PC-3 (cell line): ENCODE results near the gene CD6. TPM values are rescaled to one million over a fixed set of nuclear protein-coding genes. Genes with fewer than 3 reads are reported as not detected.

Experiments
- ATAC-seq: fragments of 200-7000 bp; cut with Tn5 transposase; 2 replicates; pipeline ENCODE4 v1.9.1; 2020; ENCODE audit warnings: mild to moderate bottlenecking, moderate library complexity
- BruUV-seq: library from RNA; stranded (reverse); fragments of 400-500 nt; replicated peaks from 2 replicates; lab custom pipeline; 2021; lab: Mats Ljungman, UMichigan
- CTCF ChIA-PET: fragments of 300-600 bp; sonication (Branson Sonifier 250); formaldehyde crosslinking; loops from one replicate; lab custom pipeline; 2022; ENCODE audit warnings: antibody characterized with exemption; lab: Charles Lee
- POLR2A ChIA-PET: fragments of 300-600 bp; sonication (Branson Sonifier 250); formaldehyde crosslinking; loops from one replicate; lab custom pipeline; 2022; ENCODE audit warnings: antibody characterized with exemption; ENCODE audit not compliant: unreplicated experiment; lab: Charles Lee
- DNase-seq: peaks from one replicate; pipeline ENCODE4 v3.0.0-alpha.2; 2015
- H2AFZ ChIP-seq: fragments of 300-600 bp; sonication (generic); 2 replicates; pipeline ENCODE4 v1.6.0; 2016; ENCODE audit warnings: antibody characterized with exemption, low read length
- H3F3A ChIP-seq: fragments of 300-600 bp; sonication (generic); one replicate; pipeline ENCODE4 v1.6.0; 2017; ENCODE audit warnings: antibody characterized with exemption, low read length, control low read depth, mild to moderate bottlenecking; ENCODE audit not compliant: unreplicated experiment
- H3K27ac ChIP-seq: fragments of 300-600 bp; sonication (generic); 2 replicates; pipeline ENCODE4 v1.5.1; 2016; ENCODE audit warnings: mild to moderate bottlenecking, low read length
- H3K27me3 ChIP-seq: fragments of 300-600 bp; sonication (generic); 2 replicates; pipeline ENCODE4 v1.6.1; 2016; ENCODE audit warnings: low read length, mixed read lengths
- H3K36me3 ChIP-seq: fragments of 300-600 bp; sonication (generic); 2 replicates; pipeline ENCODE4 v1.6.1; 2016; ENCODE audit warnings: low read depth, mixed run types, low read length, mixed read lengths
- H3K4me1 ChIP-seq: fragments of 300-600 bp; sonication (generic); 2 replicates; pipeline ENCODE4 v1.5.1; 2016; ENCODE audit warnings: low read length; ENCODE audit not compliant: insufficient read depth
- H3K4me2 ChIP-seq: fragments of 300-600 bp; sonication (generic); 2 replicates; pipeline ENCODE4 v1.6.0; 2016; ENCODE audit warnings: low read length
- H3K4me3 ChIP-seq: fragments of 300-600 bp; sonication (generic); 2 replicates; pipeline ENCODE4 v1.5.1; 2016; ENCODE audit warnings: mild to moderate bottlenecking, low read length, mixed read lengths
- H3K79me2 ChIP-seq: fragments of 300-600 bp; sonication (generic); 2 replicates; pipeline ENCODE4 v1.6.1; 2017; ENCODE audit warnings: low read length, mixed read lengths
- H3K9ac ChIP-seq: fragments of 300-600 bp; sonication (generic); 2 replicates; pipeline ENCODE4 v1.6.0; 2016; ENCODE audit warnings: mild to moderate bottlenecking, low read length
- H3K9me2 ChIP-seq: fragments of 300-600 bp; sonication (generic); replicated peaks from 2 replicates; pipeline ENCODE4 v1.6.1; 2016; ENCODE audit warnings: mixed run types, low read length, mixed read lengths
- H3K9me3 ChIP-seq: fragments of 300-600 bp; sonication (generic); 2 replicates; pipeline ENCODE4 v1.6.1; 2016; ENCODE audit warnings: low read length, mixed read lengths
- H4K20me1 ChIP-seq: fragments of 300-600 bp; sonication (generic); 2 replicates; pipeline ENCODE4 v1.6.1; 2016; ENCODE audit warnings: low read length, mixed read lengths
- EZH2 ChIP-seq: fragments of 300-600 bp; sonication (generic); IDR thresholded peaks from one replicate; pipeline ENCODE4 v1.6.1; 2017; ENCODE audit warnings: antibody characterized with exemption, mild to moderate bottlenecking, low read length; ENCODE audit not compliant: unreplicated experiment
- EZH2phosphoT487 ChIP-seq: fragments of 300-600 bp; sonication (generic); IDR thresholded peaks from 2 replicates; pipeline ENCODE4 v1.6.1; 2018; ENCODE audit warnings: mild to moderate bottlenecking, antibody characterized with exemption, low read length, borderline replicate concordance
- intact Hi-C: fragments of 100-400 bp; cut with micrococcal nuclease; formaldehyde crosslinking; loops from 2 replicates; pipeline ENCODE4 v1.9.0; 2023
- total RNA-seq: library from RNA; depleted of rRNA; stranded (reverse); fragments of >200 nt; gene quantifications from 2 replicates; pipeline ENCODE4 v1.2.3, GENCODE V29; 2014
- TF ChIP-seq, protein P1 (sequence below): fragments of 300-600 bp; sonication (generic); conservative IDR thresholded peaks from 2 replicates; pipeline ENCODE4 v1.5.1; 2017; ENCODE audit warnings: antibody characterized with exemption, low read depth, mild to moderate bottlenecking, low read length

The CD6 gene
- total RNA-seq, 1 experiment from 2014 or later: not detected

DNA sequence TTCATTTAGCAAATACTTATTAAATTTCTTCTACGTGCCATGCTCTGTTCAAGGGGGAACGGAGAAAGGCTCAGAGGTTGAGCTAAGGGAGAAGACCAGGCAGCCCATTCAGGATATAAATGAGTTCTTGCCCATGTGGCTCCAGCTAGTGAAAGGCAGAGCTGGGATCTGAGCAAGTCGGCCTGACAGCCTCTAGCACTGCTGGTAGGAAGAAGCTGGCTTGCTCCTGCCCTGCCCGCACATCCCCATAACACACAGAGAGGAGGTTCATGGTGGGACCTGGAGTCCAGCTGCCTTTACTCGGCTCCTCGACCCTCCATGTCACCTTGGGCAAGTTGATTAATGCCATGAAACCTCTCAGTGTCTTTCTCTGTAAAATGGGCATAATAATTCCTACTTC, 21.5 kb upstream of the CD6 start:
- Histone ChIP-seq H3K4me3 (no peak overlapping the region), H3K4me1 (no peaks in the 10 kb centered on the region), H3K27me3 (no peaks in the 10 kb centered on the region), H4K20me1 (no peaks in the 10 kb centered on the region), H3F3A (no peaks in the 10 kb centered on the region), H3K4me2 (no peak overlapping the region), H2AFZ (no peak overlapping the region), H3K9ac (no peak overlapping the region), H3K27ac (no peak overlapping the region), H3K9me2 (no peaks in the 10 kb centered on the region), H3K9me3 (no peaks in the 10 kb centered on the region), H3K36me3 (no peaks in the 10 kb centered on the region), H3K79me2 (no peaks in the 10 kb centered on the region)
- intact Hi-C loops: no loop called here
- no TSS peak for BruUV-seq
- ChIA-PET CTCF (no interaction called here), POLR2A (no interaction called here)
- TF ChIP-seq EZH2 (no peak), EZH2phosphoT487 (no peak)
- TF ChIP-seq, protein P1, sequence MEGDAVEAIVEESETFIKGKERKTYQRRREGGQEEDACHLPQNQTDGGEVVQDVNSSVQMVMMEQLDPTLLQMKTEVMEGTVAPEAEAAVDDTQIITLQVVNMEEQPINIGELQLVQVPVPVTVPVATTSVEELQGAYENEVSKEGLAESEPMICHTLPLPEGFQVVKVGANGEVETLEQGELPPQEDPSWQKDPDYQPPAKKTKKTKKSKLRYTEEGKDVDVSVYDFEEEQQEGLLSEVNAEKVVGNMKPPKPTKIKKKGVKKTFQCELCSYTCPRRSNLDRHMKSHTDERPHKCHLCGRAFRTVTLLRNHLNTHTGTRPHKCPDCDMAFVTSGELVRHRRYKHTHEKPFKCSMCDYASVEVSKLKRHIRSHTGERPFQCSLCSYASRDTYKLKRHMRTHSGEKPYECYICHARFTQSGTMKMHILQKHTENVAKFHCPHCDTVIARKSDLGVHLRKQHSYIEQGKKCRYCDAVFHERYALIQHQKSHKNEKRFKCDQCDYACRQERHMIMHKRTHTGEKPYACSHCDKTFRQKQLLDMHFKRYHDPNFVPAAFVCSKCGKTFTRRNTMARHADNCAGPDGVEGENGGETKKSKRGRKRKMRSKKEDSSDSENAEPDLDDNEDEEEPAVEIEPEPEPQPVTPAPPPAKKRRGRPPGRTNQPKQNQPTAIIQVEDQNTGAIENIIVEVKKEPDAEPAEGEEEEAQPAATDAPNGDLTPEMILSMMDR: no peak
- no peak for DNase-seq
- ATAC-seq: no peak

DNA sequence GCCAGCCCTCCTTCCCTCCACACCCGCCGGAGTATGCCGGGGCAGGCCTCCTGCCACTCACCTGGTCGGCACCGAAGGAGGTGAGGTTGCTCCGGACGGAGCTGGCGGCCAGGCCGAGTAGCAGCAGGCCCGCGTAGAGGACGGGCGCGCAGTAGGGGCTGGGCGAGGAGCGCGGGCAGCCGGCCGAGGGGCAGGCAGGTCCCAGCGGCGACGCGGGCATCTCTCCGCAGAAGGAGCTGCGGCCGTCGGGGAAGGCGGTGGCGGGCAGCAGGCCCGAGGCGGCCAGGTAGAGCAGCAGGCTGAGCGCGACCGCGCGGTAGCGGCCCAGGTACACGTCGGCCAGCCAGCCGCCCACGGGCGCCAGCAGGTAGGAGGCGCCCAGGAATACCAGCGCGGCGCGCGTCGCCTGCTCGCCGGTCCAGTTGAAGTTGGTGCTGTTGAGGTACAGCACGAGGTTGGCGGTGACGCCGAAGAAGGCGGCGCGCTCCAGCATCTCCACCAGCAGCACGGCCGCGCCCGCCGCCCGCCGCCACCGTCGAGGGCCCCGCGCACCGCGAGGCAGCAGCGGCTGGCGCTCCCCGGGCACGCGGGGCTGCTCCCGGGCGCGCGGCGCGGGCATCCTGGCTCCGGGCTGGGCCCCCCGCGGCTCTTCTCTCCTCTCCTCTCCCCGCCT, 20.4 kb upstream of the CD6 start:
- H3K27ac ChIP-seq: no peak overlapping the region
- H3F3A ChIP-seq: no peaks in the 10 kb centered on the region
- intact Hi-C loops: no loop called here
- no peak overlapping the region for H3K4me2 ChIP-seq
- no peaks in the 10 kb centered on the region for H3K9me2 ChIP-seq
- H3K9ac ChIP-seq: no peak overlapping the region
- H4K20me1 ChIP-seq: no peaks in the 10 kb centered on the region
- H2AFZ ChIP-seq: no peak overlapping the region
- H3K4me3 ChIP-seq: no peak overlapping the region
- BruUV-seq: no TSS peak
- H3K9me3 ChIP-seq: no peaks in the 10 kb centered on the region
- ATAC-seq (no peak), DNase-seq (no peak)
- H3K4me1 ChIP-seq: no peaks in the 10 kb centered on the region
- no peaks in the 10 kb centered on the region for H3K36me3 ChIP-seq
- ChIA-PET POLR2A (no interaction called here), CTCF (no interaction called here)
- H3K27me3 ChIP-seq: no peaks in the 10 kb centered on the region
- TF ChIP-seq, protein P1: no peak
- no peak for TF ChIP-seq EZH2
- no peak for TF ChIP-seq EZH2phosphoT487
- H3K79me2 ChIP-seq: no peaks in the 10 kb centered on the region

DNA sequence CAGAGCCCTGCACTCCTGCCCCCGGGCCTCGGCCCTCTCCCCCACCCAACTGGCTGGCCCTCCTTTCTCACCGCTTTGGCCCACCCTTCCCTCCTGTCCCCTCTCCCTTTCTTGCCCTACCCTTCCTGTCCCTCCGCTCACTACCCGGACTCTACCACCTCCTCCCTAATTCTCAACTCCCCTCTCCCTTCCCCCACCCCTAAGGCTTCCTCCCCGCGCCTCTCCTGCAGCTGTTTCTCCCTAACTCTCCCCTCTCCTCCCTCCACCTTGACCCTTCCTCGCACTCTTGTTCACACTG, 19.9 kb upstream of the CD6 start:
- intact Hi-C loops: no loop called here
- no peaks in the 10 kb centered on the region for H4K20me1 ChIP-seq
- BruUV-seq: no TSS peak
- no peak for ATAC-seq
- ChIA-PET POLR2A (no interaction called here), CTCF (no interaction called here)
- H3K79me2 ChIP-seq: no peaks in the 10 kb centered on the region
- no peaks in the 10 kb centered on the region for H3K36me3 ChIP-seq
- no peak for DNase-seq
- no peaks in the 10 kb centered on the region for H3K4me1 ChIP-seq
- no peak overlapping the region for H3K4me3 ChIP-seq
- no peaks in the 10 kb centered on the region for H3K9me2 ChIP-seq
- no peak overlapping the region for H2AFZ ChIP-seq
- H3K9me3 ChIP-seq: no peaks in the 10 kb centered on the region
- H3K4me2 ChIP-seq: no peak overlapping the region
- H3K9ac ChIP-seq: no peak overlapping the region
- H3F3A ChIP-seq: no peaks in the 10 kb centered on the region
- no peaks in the 10 kb centered on the region for H3K27me3 ChIP-seq
- TF ChIP-seq EZH2 (no peak), EZH2phosphoT487 (no peak)
- TF ChIP-seq, protein P1: no peak
- H3K27ac ChIP-seq: no peak overlapping the region
